ENCODE data around the gene COMP.

Gene COMP

GRCh38 chr19:18803550-18804138, 12.5 kb upstream of the COMP start:
- no peak for DNase-seq (ENCODE audit: low spot score)

- no peak for DNase-seq (ENCODE audit: low spot score)
Measured at GRCh38 chr19:18802354-18802753, 11.2 kb upstream of the COMP start.

- DNase-seq (ENCODE audit: low spot score) = no peak
Measured at GRCh38 chr19:18800636-18801035, 9.5 kb upstream of the COMP start.

GRCh38 chr19:18800079-18800478, 9.0 kb upstream of the COMP start:
- DNase-seq (ENCODE audit: low spot score) = no peak

GRCh38 chr19:18799389-18799970, 8.4 kb upstream of the COMP start:
- DNase-seq (ENCODE audit: low spot score) = no peak

- DNase-seq (ENCODE audit: low spot score) = no peak
Measured at GRCh38 chr19:18798384-18799352, 7.6 kb upstream of the COMP start.

GRCh38 chr19:18796239-18796638, 5.1 kb upstream of the COMP start:
- no peak for DNase-seq (ENCODE audit: low spot score)

GRCh38 chr19:18795540-18795939, 4.4 kb upstream of the COMP start:
- no peak for DNase-seq (ENCODE audit: low spot score)

- no peak for DNase-seq (ENCODE audit: low spot score)
Measured at GRCh38 chr19:18794692-18795091, 3.6 kb upstream of the COMP start.

GRCh38 chr19:18794029-18794313, 2.9 kb upstream of the COMP start:
- no peak for DNase-seq (ENCODE audit: low spot score)

- no peak for DNase-seq (ENCODE audit: low spot score)
Measured at GRCh38 chr19:18793144-18794028, 2.3 kb upstream of the COMP start.

- DNase-seq (ENCODE audit: low spot score) = no peak
Measured at GRCh38 chr19:18792661-18793060, 1.6 kb upstream of the COMP start.

- no peak for DNase-seq (ENCODE audit: low spot score)
Measured at GRCh38 chr19:18791315-18791678, 192 bp upstream of the COMP start.

- no peak for DNase-seq (ENCODE audit: low spot score)
Measured at GRCh38 chr19:18789883-18790565, 1.1 kb downstream of the COMP start.

GRCh38 chr19:18789422-18789869, 1.7 kb downstream of the COMP start:
- DNase-seq (ENCODE audit: low spot score) = no peak

- no peak for DNase-seq (ENCODE audit: low spot score)
Measured at GRCh38 chr19:18788529-18789421, 2.3 kb downstream of the COMP start.

GRCh38 chr19:18785179-18786124, 5.7 kb downstream of the COMP start:
- peak; percentile 99 for DNase-seq (ENCODE audit: low spot score)

GRCh38 chr19:18784786-18785120, 6.4 kb downstream of the COMP start:
- no peak for DNase-seq (ENCODE audit: low spot score)

- DNase-seq (ENCODE audit: low spot score) = no peak
Measured at GRCh38 chr19:18783958-18784785, 6.9 kb downstream of the COMP start.

All from COLO829 (cell line).